Panc1 (cell line): ENCODE data around the gene GRM4.

Source experiments
- CTCF ChIP-seq: fragments of 450-650 bp; IDR thresholded peaks from 2 replicates; pipeline ENCODE4 v1.5.1; 2017; ENCODE audit warnings: mild to moderate bottlenecking
- POLR2AphosphoS5 ChIP-seq: IDR thresholded peaks from 2 replicates; pipeline ENCODE4 v1.6.1; 2012; ENCODE audit warnings: mild to moderate bottlenecking, low read depth, low read length, moderate library complexity
- SIN3A ChIP-seq: IDR thresholded peaks from 2 replicates; pipeline ENCODE4 v1.6.1; 2012; ENCODE audit warnings: low read depth, mild to moderate bottlenecking, low read length, moderate library complexity, borderline replicate concordance; ENCODE audit not compliant: insufficient read depth
- TCF7L2 ChIP-seq: IDR thresholded peaks from 2 replicates; pipeline ENCODE4 v1.6.1; 2011; ENCODE audit warnings: mild to moderate bottlenecking, low read depth, low read length, inconsistent platforms

GRCh38 chr6:34090529-34090928 lies 55.4 kb downstream of the GRM4 start:
- TF ChIP-seq CTCF (no peak), POLR2AphosphoS5 (no peak), SIN3A (no peak), TCF7L2 (no peak)
